Endothelial cell of umbilical vein (primary cell): ENCODE results near the gene FGD5. TPM values are rescaled to one million over a fixed set of nuclear protein-coding genes. Genes with fewer than 3 reads are reported as not detected.

ENCODE experiments used
- BruUV-seq: library from RNA; stranded (reverse); fragments of 400-500 nt; replicated peaks from 2 replicates; lab custom pipeline; 2021; lab: Mats Ljungman, UMichigan
- CTCF ChIA-PET: fragments of 300-600, 350-600 bp; sonication (Branson Sonifier 250); formaldehyde crosslinking; loops from one replicate; lab custom pipeline; 2021; ENCODE audit warnings: antibody characterized with exemption, inconsistent platforms; lab: Charles Lee
- POLR2A ChIA-PET: fragments of 300-600, 350-600 bp; sonication (Branson Sonifier 250); formaldehyde crosslinking; loops from one replicate; lab custom pipeline; 2021; ENCODE audit warnings: antibody characterized with exemption, inconsistent platforms; lab: Charles Lee
- DNase-seq: peaks from one replicate; pipeline ENCODE4 v3.0.0-alpha.2; 2011; ENCODE audit warnings: low read depth, low spot score
- FAIRE-seq: peaks from 2 replicates; lab custom pipeline; 2011; peaks lifted over from hg19 to GRCh38; lab: Jason Lieb, UNC
- H2AFZ ChIP-seq: 2 replicates; pipeline ENCODE4 v1.6.0; 2012; ENCODE audit warnings: low read depth, low read length, control low read depth, inconsistent platforms
- H3K27ac ChIP-seq: 2 replicates; pipeline ENCODE4 v1.5.1; 2011; ENCODE audit warnings: low read depth, mild to moderate bottlenecking, control low read depth, low read length, moderate library complexity; ENCODE audit not compliant: insufficient read depth
- H3K27me3 ChIP-seq, 2 experiments: 2 replicates each; pipeline versions ENCODE4 v1.6.0 to v1.6.1; 2011; ENCODE audit warnings: low read length in 2 of 2, mixed read lengths in 1 of 2; ENCODE audit not compliant: control insufficient read depth in 2 of 2, insufficient read depth in 2 of 2
- H3K36me3 ChIP-seq, 2 experiments: 2 replicates in 1 of 2; 3 replicates in 1 of 2; pipeline ENCODE4 v1.5.1; 2011; ENCODE audit warnings: low read length in 2 of 2, mild to moderate bottlenecking in 1 of 2, moderate library complexity in 1 of 2; ENCODE audit not compliant: control insufficient read depth in 2 of 2, insufficient read depth in 2 of 2; ENCODE audit errors: extremely low read depth in 1 of 2
- H3K4me1 ChIP-seq: 3 replicates; pipeline ENCODE4 v1.5.1; 2011; ENCODE audit warnings: mild to moderate bottlenecking, low read length; ENCODE audit not compliant: control insufficient read depth, insufficient read depth; ENCODE audit errors: extremely low read depth
- H3K4me2 ChIP-seq: 2 replicates; pipeline ENCODE4 v1.6.1; 2011; ENCODE audit warnings: low read length, control low read depth, mixed read lengths; ENCODE audit not compliant: insufficient read depth
- H3K4me3 ChIP-seq, 3 experiments: fragments of 200-600 bp in 1 of 3; sonication (generic), shearing (Covaris generic) in 1 of 3; replicated peaks in 1 of 3; 2 replicates each; pipeline ENCODE4 v1.5.1; 2011 to 2016; ENCODE audit warnings: control low read depth in 3 of 3, low read length in 3 of 3, mild to moderate bottlenecking in 2 of 3, inconsistent platforms in 1 of 3, low read depth in 1 of 3, moderate library complexity in 1 of 3; ENCODE audit not compliant: insufficient read depth in 1 of 3
- H3K79me2 ChIP-seq: 2 replicates; pipeline ENCODE4 v1.6.0; 2012; ENCODE audit warnings: low read length, inconsistent platforms; ENCODE audit not compliant: control insufficient read depth, insufficient read depth
- H3K9ac ChIP-seq: replicated peaks from 2 replicates; pipeline ENCODE3; 2011; ENCODE audit warnings: low read length, control low read depth; ENCODE audit not compliant: insufficient read depth; ENCODE audit errors: extremely low read depth
- H3K9me1 ChIP-seq: replicated peaks from 3 replicates; pipeline ENCODE4 v1.6.0; 2011; ENCODE audit warnings: mild to moderate bottlenecking, low read length; ENCODE audit not compliant: control insufficient read depth, insufficient read depth; ENCODE audit errors: extremely low read depth
- H3K9me3 ChIP-seq: replicated peaks from 2 replicates; pipeline ENCODE4 v1.5.1; 2012; ENCODE audit warnings: low read length, inconsistent platforms; ENCODE audit not compliant: control insufficient read depth, insufficient read depth
- H4K20me1 ChIP-seq: replicated peaks from 2 replicates; pipeline ENCODE3; 2011; ENCODE audit warnings: mild to moderate bottlenecking, low read length; ENCODE audit not compliant: control insufficient read depth, insufficient read depth; ENCODE audit errors: extremely low read depth
- CTCF ChIP-seq, 2 donors: IDR thresholded peaks; 1 replicate in 1 of 2; 2 replicates in 1 of 2; pipeline ENCODE4 v1.5.1; 2011; ENCODE audit warnings: low read length in 2 of 2, mild to moderate bottlenecking in 2 of 2, moderate library complexity in 2 of 2, control low read depth in 1 of 2, inconsistent platforms in 1 of 2, low read depth in 1 of 2; ENCODE audit not compliant: insufficient read depth in 1 of 2; ENCODE audit errors: extremely low read depth in 1 of 2
- FOS ChIP-seq: IDR thresholded peaks from 2 replicates; pipeline ENCODE4 v1.6.1; 2011; ENCODE audit warnings: mild to moderate bottlenecking, low read length, moderate library complexity, borderline replicate concordance; ENCODE audit not compliant: insufficient read depth
- MAX ChIP-seq: IDR thresholded peaks from 2 replicates; pipeline ENCODE4 v1.6.1; 2011; ENCODE audit not compliant: insufficient read depth, insufficient read length
- POLR2A ChIP-seq: IDR thresholded peaks from 2 replicates; pipeline ENCODE4 v1.6.1; 2012; ENCODE audit warnings: low read depth, mild to moderate bottlenecking, control low read depth, low read length
- dilution Hi-C: fragments of 300-500 bp; cut with MboI; formaldehyde crosslinking; loops from one replicate; pipeline ENCODE4 v1.15.0; 2019; ENCODE audit warnings: low sequenced_read_pairs; ENCODE audit not compliant: extremely low pct_ligation_motif_present
- intact Hi-C: fragments of 100-400 bp; cut with micrococcal nuclease; formaldehyde crosslinking; loops from one replicate; pipeline ENCODE4 v1.10.0; 2022
- polyA plus RNA-seq, 4 experiments: library from polyadenylated mRNA; depleted of rRNA in 3 of 4; stranded (reverse) in 3 of 4; unstranded in 1 of 4; fragments of >200 nt; gene quantifications; 2 replicates each; pipeline versions ENCODE4 v1.2.1 to v1.2.3, GENCODE V29; 2011 to 2012; ENCODE audit warnings: missing spikeins in 1 of 4
- total RNA-seq: library from RNA; stranded (reverse); gene quantifications from 2 replicates; pipeline ENCODE4 v1.2.3, GENCODE V29; 2021

Gene FGD5
- total and polyA plus RNA-seq, 2 donors (not counting 3 experiments of a cell fraction or from before 2014, with no cell fraction given), result 49.6 to 134 TPM

GRCh38 chr3:14823393-14823792 is 4.6 kb downstream of the FGD5 start:
- DNase-seq (peak; percentile 60), FAIRE-seq (peak; percentile 92)
- intact Hi-C loops (loop anchor here (1.0 to 2.0 kb wide), 3 partner anchors 9 to 32 kb away; no protein-coding TSS in a partner anchor), dilution Hi-C loops (loop anchor here (10.0 kb wide), 1 partner anchor 61 kb away; no protein-coding TSS in a partner anchor)
- Histone ChIP-seq H3K9me1 (no peaks in the 10 kb centered on the region), H3K4me2 (peak overlapping the region; percentile 29), H3K27ac (peak overlapping the region; percentile 14), H3K79me2 (peaks cover 72% of the 10 kb centered on the region), H2AFZ (no peak overlapping the region), H3K27me3 (no peaks in the 10 kb centered on the region), H3K36me3 (peaks cover 13 to 50% of the 10 kb centered on the region in 2 experiments), H3K4me1 (peaks cover 26% of the 10 kb centered on the region), H3K9ac (no peak overlapping the region), H3K4me3 (no peak overlapping the region), H3K9me3 (no peaks in the 10 kb centered on the region), H4K20me1 (peaks cover 5% of the 10 kb centered on the region)
- no TSS peak for BruUV-seq
- ChIA-PET POLR2A (no interaction called here), CTCF (interaction anchor here (0.8 to 3.4 kb wide), 13 partner anchors 10 to 98 kb away, joined by 3 to 11 read pairs (median 4); no protein-coding TSS in a partner anchor)
- TF ChIP-seq FOS, result no peak
- TF ChIP-seq CTCF (IDR thresholded peaks at IDR 0.05; ENCODE audit: extremely low read depth in 1 of 2, insufficient read depth in 1 of 2, low read depth in 1 of 2, low read length in 2 of 2), result no peak

- peaks cover 5% of the 10 kb centered on the region for H4K20me1 ChIP-seq
- ChIA-PET CTCF (interaction anchor here (0.8 to 3.4 kb wide), 10 partner anchors 10 to 97 kb away, joined by 3 to 11 read pairs (median 5); no protein-coding TSS in a partner anchor), POLR2A (no interaction called here)
- peak overlapping the region; percentile 2 for H3K27ac ChIP-seq
- peaks cover 79% of the 10 kb centered on the region for H3K79me2 ChIP-seq
- DNase-seq (no peak), FAIRE-seq (no peak)
- TF ChIP-seq MAX, result no peak
- no peak for TF ChIP-seq POLR2A
- no peak for TF ChIP-seq FOS
- H3K9ac ChIP-seq, result no peak overlapping the region
- intact Hi-C loops (loop anchor here (1.0 to 2.0 kb wide), 3 partner anchors 10 to 33 kb away; no protein-coding TSS in a partner anchor), dilution Hi-C loops (loop anchor here (10.0 kb wide), 1 partner anchor 61 kb away; no protein-coding TSS in a partner anchor)
- H3K27me3 ChIP-seq, result no peaks in the 10 kb centered on the region
- no TSS peak for BruUV-seq
- H3K9me1 ChIP-seq, result no peaks in the 10 kb centered on the region
- H3K4me2 ChIP-seq, result peak overlapping the region; percentile 29
- peaks cover 28% of the 10 kb centered on the region for H3K4me1 ChIP-seq
- H2AFZ ChIP-seq, result no peak overlapping the region
- no peak overlapping the region for H3K4me3 ChIP-seq
- no peaks in the 10 kb centered on the region for H3K9me3 ChIP-seq
- peaks cover 13 to 50% of the 10 kb centered on the region in 2 experiments for H3K36me3 ChIP-seq
These were observed 5.3 kb downstream of the FGD5 start for GRCh38 chr3:14823910-14824629.
